Peyer's patch (tissue), 4 donors: ENCODE data around the gene FXR1. TPM values are rescaled to one million over a fixed set of nuclear protein-coding genes. Genes with fewer than 3 reads are reported as not detected.

Source experiments
- DNase-seq, 3 donors: peaks; one replicate each; pipeline ENCODE4 v3.0.0-alpha.2; 2017 to 2019
- H3K27ac ChIP-seq, 4 donors: fragments of 200-600 bp; sonication (generic); one replicate each; pipeline ENCODE4 v1.5.1; 2016 to 2019
- H3K27me3 ChIP-seq, 2 donors: fragments of 200-600 bp; sonication (generic); one replicate each; pipeline ENCODE4 v1.5.1; 2019
- H3K36me3 ChIP-seq, 3 donors: fragments of 200-600 bp; sonication (generic); one replicate each; pipeline ENCODE4 v1.5.1; 2016 to 2019
- H3K4me1 ChIP-seq, 4 donors: fragments of 200-600 bp; sonication (generic); one replicate each; pipeline ENCODE4 v1.5.1; 2016 to 2019
- H3K4me3 ChIP-seq, 4 donors: fragments of 200-600 bp; sonication (generic); 1 replicate in 3 of 4; 2 replicates in 1 of 4; pipeline ENCODE4 v1.5.1; 2016 to 2019; ENCODE audit warnings: mild to moderate bottlenecking in 1 of 4
- H3K9me3 ChIP-seq, 4 donors: fragments of 200-600 bp; sonication (generic); one replicate each; pipeline ENCODE4 v1.5.1; 2016 to 2019; ENCODE audit warnings: mild to moderate bottlenecking in 1 of 4
- POLR2A ChIP-seq, 2 donors: fragments of 450-650 bp; IDR thresholded peaks; one replicate each; pipeline ENCODE4 v1.5.1; 2017; ENCODE audit warnings: antibody characterized with exemption in 2 of 2, mild to moderate bottlenecking in 2 of 2, moderate library complexity in 2 of 2
- total RNA-seq, 4 donors: library from RNA; depleted of rRNA; stranded (reverse); fragments of >200 nt; gene quantifications; one replicate each; pipeline ENCODE4 v1.1.0, GENCODE V29; 2016
- TF ChIP-seq, protein P1 (sequence below), 6 experiments: fragments of 450-650 bp in 4 of 6; fragments of 200-600 bp in 2 of 6; sonication (generic) in 1 of 6; IDR thresholded peaks; one replicate each; pipeline ENCODE4 v1.5.1; 2017 to 2019; ENCODE audit warnings: antibody characterized with exemption in 6 of 6, mild to moderate bottlenecking in 3 of 6, moderate library complexity in 1 of 6

The FXR1 gene
- total RNA-seq, 4 donors from 2014 or later, result 54.5 to 115 (median 79.9) TPM

DNA sequence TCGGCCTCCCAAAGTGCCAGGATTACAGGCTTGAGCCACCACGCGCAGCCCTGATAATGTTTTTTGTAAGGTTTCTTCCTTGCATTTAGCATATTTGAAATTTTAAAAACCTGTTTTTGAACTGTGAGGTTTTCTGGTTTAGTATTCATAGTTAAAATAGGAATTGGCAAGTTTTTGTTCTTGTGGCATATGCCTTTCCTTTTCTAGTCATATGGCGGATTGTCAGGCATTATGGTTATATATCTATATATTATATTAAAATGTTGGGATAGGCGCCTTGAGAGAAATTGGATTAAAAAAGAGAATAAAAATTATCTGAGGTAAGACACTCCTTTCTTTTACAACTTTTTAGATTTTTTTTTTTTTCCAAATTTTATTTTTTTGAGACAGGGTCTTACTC lies 28.4 kb downstream of the FXR1 start:
- no peak for DNase-seq
- Histone ChIP-seq H3K9me3 (no peaks in the 10 kb centered on the region), H3K4me3 (no peak overlapping the region), H3K36me3 (peaks cover 0 to 30% (median 0%) of the 10 kb centered on the region in 3 donors), H3K27me3 (no peaks in the 10 kb centered on the region), H3K4me1 (no peaks in the 10 kb centered on the region), H3K27ac (no peak overlapping the region)
- no peak for TF ChIP-seq POLR2A (IDR thresholded peaks at IDR 0.05)
- TF ChIP-seq, protein P1, sequence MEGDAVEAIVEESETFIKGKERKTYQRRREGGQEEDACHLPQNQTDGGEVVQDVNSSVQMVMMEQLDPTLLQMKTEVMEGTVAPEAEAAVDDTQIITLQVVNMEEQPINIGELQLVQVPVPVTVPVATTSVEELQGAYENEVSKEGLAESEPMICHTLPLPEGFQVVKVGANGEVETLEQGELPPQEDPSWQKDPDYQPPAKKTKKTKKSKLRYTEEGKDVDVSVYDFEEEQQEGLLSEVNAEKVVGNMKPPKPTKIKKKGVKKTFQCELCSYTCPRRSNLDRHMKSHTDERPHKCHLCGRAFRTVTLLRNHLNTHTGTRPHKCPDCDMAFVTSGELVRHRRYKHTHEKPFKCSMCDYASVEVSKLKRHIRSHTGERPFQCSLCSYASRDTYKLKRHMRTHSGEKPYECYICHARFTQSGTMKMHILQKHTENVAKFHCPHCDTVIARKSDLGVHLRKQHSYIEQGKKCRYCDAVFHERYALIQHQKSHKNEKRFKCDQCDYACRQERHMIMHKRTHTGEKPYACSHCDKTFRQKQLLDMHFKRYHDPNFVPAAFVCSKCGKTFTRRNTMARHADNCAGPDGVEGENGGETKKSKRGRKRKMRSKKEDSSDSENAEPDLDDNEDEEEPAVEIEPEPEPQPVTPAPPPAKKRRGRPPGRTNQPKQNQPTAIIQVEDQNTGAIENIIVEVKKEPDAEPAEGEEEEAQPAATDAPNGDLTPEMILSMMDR (IDR thresholded peaks at IDR 0.05), result no peak

DNA sequence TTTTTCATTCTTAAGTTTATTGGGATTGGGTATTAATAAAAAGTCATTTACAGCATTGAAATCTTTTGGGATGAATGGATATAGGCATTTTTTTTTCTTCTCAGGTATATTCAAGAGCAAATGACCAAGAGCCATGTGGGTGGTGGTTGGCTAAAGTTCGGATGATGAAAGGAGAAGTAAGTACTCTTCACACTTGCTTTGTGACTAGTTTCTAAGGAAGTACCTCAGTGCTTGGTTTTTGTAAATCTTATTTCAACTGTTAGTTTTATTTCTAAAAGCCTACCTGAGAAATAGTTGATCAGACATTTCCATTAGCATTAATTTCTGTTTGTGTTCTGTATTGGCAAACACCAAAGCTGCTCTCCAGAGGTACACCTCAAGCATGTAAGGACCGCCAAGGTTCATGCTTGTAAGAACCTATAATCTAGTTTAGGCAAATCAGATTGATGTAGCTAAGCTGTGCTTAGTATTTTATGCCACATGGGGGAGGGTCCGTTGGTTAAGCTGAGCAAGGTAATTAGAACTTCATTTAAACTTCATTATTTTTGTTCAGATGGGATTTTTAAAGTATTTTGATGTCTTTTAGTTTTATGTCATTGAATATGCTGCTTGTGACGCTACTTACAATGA lies 35.4 kb downstream of the FXR1 start:
- DNase-seq, result no peak
- H3K9me3 ChIP-seq, result no peaks in the 10 kb centered on the region
- H3K4me3 ChIP-seq, result no peak overlapping the region
- peaks cover 0 to 57% (median 0%) of the 10 kb centered on the region in 3 donors for H3K36me3 ChIP-seq
- H3K27ac ChIP-seq, result no peak overlapping the region
- TF ChIP-seq, protein P1 (IDR thresholded peaks at IDR 0.05), result no peak
- no peak for TF ChIP-seq POLR2A (IDR thresholded peaks at IDR 0.05)
- no peaks in the 10 kb centered on the region for H3K27me3 ChIP-seq
- H3K4me1 ChIP-seq, result no peaks in the 10 kb centered on the region

DNA sequence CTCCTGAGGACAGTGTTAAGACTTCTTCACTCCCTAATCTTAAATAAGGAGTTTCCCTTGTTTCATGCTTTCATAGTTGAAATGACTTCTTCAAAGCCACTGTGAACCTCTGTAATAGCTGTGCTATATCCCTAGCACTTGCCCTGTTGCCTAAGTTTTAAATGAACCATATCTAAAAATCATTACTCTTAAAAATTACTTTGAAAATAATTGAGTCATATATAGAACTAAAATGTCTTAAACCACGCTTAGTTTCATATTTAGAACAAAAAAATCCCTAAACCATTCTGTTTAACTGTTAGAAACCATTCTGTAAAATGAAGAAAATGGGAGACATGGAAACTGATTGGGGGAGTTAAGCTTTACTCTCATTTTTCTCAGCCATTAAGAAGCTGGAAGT lies 47.2 kb downstream of the FXR1 start:
- TF ChIP-seq POLR2A (IDR thresholded peaks at IDR 0.05), result no peak
- peaks cover 0 to 78% (median 0%) of the 10 kb centered on the region in 3 donors for H3K36me3 ChIP-seq
- H3K27me3 ChIP-seq, result no peaks in the 10 kb centered on the region
- no peak for DNase-seq
- H3K4me1 ChIP-seq, result no peaks in the 10 kb centered on the region
- H3K9me3 ChIP-seq, result no peaks in the 10 kb centered on the region
- H3K27ac ChIP-seq, result no peak overlapping the region
- H3K4me3 ChIP-seq, result no peak overlapping the region

DNA sequence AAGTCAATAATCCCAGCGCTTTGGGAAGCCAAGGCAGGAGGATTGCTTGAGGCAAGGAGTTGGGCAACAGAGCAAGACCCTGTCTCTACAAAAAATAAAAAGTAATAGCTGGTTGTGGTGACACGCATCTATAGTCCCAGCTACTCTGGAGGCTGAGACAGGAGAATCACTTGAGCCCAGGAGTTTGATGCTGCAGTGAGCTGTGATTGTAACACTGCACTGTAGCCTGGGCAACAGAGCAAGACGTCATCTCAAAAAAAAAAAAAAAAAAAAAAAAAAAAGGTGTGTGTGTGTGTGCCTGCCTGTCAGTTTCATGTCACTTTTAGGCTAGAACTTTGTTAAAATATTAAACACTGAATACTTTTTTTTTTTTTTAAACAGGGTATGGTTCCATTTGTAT lies 48.6 kb downstream of the FXR1 start:
- no peak for DNase-seq
- TF ChIP-seq POLR2A (IDR thresholded peaks at IDR 0.05), result no peak
- TF ChIP-seq, protein P1 (IDR thresholded peaks at IDR 0.05), result no peak
- no peaks in the 10 kb centered on the region for H3K4me1 ChIP-seq
- no peaks in the 10 kb centered on the region for H3K27me3 ChIP-seq
- no peaks in the 10 kb centered on the region for H3K9me3 ChIP-seq
- H3K27ac ChIP-seq, result no peak overlapping the region
- H3K4me3 ChIP-seq, result no peak overlapping the region
- peaks cover 0 to 80% (median 0%) of the 10 kb centered on the region in 3 donors for H3K36me3 ChIP-seq

DNA sequence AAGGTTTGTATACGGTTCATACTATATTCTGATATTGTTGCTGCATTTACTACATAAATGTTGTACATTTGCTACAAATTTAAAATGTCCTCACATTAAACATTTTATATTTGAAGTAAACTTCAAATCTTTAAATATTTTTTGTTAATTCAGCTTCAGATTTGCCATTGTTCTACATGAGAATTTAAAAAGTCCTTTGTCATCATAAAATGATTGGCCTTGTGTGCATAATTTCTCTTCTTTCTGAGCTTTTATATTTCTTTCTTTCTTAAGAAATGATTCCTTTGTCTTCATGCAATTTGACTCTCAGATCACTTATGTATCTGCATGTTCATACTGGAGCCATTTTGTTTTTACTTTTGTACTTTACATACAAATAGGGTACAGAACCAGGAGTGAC lies 49.1 kb downstream of the FXR1 start:
- Histone ChIP-seq H3K27ac (no peak overlapping the region), H3K36me3 (peaks cover 0 to 80% (median 0%) of the 10 kb centered on the region in 3 donors), H3K9me3 (no peaks in the 10 kb centered on the region), H3K4me3 (no peak overlapping the region), H3K4me1 (no peaks in the 10 kb centered on the region), H3K27me3 (no peaks in the 10 kb centered on the region)
- TF ChIP-seq, protein P1 (IDR thresholded peaks at IDR 0.05), result no peak
- no peak for DNase-seq

DNA sequence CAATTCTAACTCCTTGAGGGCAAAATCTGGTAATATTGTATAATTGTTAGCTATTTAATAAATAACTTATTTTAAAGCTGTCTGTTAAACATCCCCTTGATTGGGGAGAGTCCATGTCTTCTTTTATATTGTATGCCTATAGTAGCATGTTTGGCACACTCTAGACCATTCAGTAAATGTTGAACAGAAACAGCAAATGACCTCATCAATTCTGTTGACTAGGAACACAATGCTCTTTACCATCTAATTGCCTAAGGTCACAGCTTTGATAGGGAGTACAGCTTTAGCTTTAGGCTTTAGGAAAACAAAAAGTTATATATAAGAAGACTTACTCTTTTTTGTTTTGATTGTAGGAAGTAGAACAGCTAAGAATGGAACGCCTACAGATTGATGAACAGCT lies 50.1 kb downstream of the FXR1 start:
- peaks cover 0 to 80% (median 0%) of the 10 kb centered on the region in 3 donors for H3K36me3 ChIP-seq
- H3K27ac ChIP-seq, result no peak overlapping the region
- H3K27me3 ChIP-seq, result no peaks in the 10 kb centered on the region
- DNase-seq, result no peak
- H3K4me3 ChIP-seq, result no peak overlapping the region
- no peaks in the 10 kb centered on the region for H3K9me3 ChIP-seq
- TF ChIP-seq POLR2A (IDR thresholded peaks at IDR 0.05), result no peak
- TF ChIP-seq, protein P1 (IDR thresholded peaks at IDR 0.05), result no peak
- H3K4me1 ChIP-seq, result no peaks in the 10 kb centered on the region
